H1 (cell line): ENCODE results near the gene PFN2.

ENCODE experiments used
- ATF3 ChIP-seq: IDR thresholded peaks from 2 replicates; pipeline ENCODE4 v1.6.1; 2011; ENCODE audit warnings: low read depth, mild to moderate bottlenecking, low read length; ENCODE audit not compliant: insufficient read depth
- EP300 ChIP-seq, 2 experiments: IDR thresholded peaks; 1 replicate in 1 of 2; 2 replicates in 1 of 2; pipeline ENCODE4 v1.6.1; 2011 to 2012; ENCODE audit warnings: low read depth in 2 of 2, low read length in 2 of 2, mild to moderate bottlenecking in 2 of 2, borderline replicate concordance in 1 of 2, inconsistent platforms in 1 of 2, moderate library complexity in 1 of 2
- EZH2 ChIP-seq: fragments of 200-600 bp; sonication (generic); IDR thresholded peaks from 2 replicates; pipeline ENCODE4 v1.7.1; 2012; ENCODE audit warnings: low read depth, mild to moderate bottlenecking, moderate library complexity, low read length, inconsistent platforms; ENCODE audit not compliant: severe bottlenecking
- MAX ChIP-seq: IDR thresholded peaks from 2 replicates; pipeline ENCODE4 v1.6.1; 2012; ENCODE audit warnings: inconsistent platforms
- POLR2A ChIP-seq, 2 experiments: IDR thresholded peaks; 1 replicate in 1 of 2; 2 replicates in 1 of 2; pipeline ENCODE4 v1.6.1; 2011; ENCODE audit warnings: low read depth in 2 of 2, low read length in 2 of 2, mild to moderate bottlenecking in 2 of 2; ENCODE audit errors: control extremely low read depth in 1 of 2
- RFX5 ChIP-seq: IDR thresholded peaks from 2 replicates; pipeline ENCODE4 v1.6.1; 2011; ENCODE audit warnings: low read depth, low read length, improper control_type of control experiment, borderline replicate concordance
- RNF2 ChIP-seq: fragments of 200-900, 300-1000 bp; sonication (generic); IDR thresholded peaks from 2 replicates; pipeline ENCODE4 v1.7.1; 2016; ENCODE audit warnings: borderline replicate concordance, low read depth, mild to moderate bottlenecking, antibody characterized with exemption, low read length; ENCODE audit not compliant: poor library complexity, severe bottlenecking; ENCODE audit errors: missing control alignments
- TAF1 ChIP-seq: IDR thresholded peaks from 2 replicates; pipeline ENCODE4 v1.6.1; 2011; ENCODE audit warnings: mild to moderate bottlenecking, low read depth, low read length
- TF ChIP-seq, protein P1 (sequence below), 3 experiments: IDR thresholded peaks; 1 replicate in 2 of 3; 2 replicates in 1 of 3; pipeline versions ENCODE4 v1.5.1 to v1.6.1; 2011; ENCODE audit warnings: low read length in 3 of 3, mild to moderate bottlenecking in 3 of 3, inconsistent platforms in 2 of 3, low read depth in 1 of 3, moderate library complexity in 1 of 3; ENCODE audit not compliant: insufficient read depth in 1 of 3; ENCODE audit errors: control extremely low read depth in 1 of 3

DNA sequence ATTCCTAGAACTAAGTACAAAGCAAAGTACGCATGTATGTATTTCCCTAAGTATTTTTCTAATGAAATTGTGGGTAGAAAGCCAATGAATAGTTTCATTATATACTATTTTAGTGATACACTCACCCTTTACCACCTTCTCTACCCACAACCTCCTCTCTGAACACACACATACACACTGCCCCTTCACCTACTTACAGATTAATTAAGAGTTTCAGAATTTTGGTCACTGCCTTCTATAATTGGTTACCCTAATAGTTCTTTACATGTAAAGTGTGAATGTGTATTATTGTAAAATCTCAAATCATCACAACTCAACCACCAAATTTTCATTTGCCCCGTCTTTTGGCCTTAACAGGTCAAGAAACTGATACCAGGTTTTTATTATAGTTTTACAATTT, 7.2 kb downstream of the PFN2 start:
- TF ChIP-seq, protein P1, sequence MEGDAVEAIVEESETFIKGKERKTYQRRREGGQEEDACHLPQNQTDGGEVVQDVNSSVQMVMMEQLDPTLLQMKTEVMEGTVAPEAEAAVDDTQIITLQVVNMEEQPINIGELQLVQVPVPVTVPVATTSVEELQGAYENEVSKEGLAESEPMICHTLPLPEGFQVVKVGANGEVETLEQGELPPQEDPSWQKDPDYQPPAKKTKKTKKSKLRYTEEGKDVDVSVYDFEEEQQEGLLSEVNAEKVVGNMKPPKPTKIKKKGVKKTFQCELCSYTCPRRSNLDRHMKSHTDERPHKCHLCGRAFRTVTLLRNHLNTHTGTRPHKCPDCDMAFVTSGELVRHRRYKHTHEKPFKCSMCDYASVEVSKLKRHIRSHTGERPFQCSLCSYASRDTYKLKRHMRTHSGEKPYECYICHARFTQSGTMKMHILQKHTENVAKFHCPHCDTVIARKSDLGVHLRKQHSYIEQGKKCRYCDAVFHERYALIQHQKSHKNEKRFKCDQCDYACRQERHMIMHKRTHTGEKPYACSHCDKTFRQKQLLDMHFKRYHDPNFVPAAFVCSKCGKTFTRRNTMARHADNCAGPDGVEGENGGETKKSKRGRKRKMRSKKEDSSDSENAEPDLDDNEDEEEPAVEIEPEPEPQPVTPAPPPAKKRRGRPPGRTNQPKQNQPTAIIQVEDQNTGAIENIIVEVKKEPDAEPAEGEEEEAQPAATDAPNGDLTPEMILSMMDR (IDR thresholded peaks at IDR 0.05; ENCODE audit: control extremely low read depth in 1 of 3, insufficient read depth in 1 of 3, low read depth in 1 of 3, low read length in 3 of 3): no peak
- TF ChIP-seq POLR2A (IDR thresholded peaks at IDR 0.05; ENCODE audit: control extremely low read depth in 1 of 2, low read depth in 2 of 2, low read length in 2 of 2): no peak
- TF ChIP-seq RFX5: no peak
- no peak for TF ChIP-seq EZH2
- TF ChIP-seq RNF2: no peak
- no peak for TF ChIP-seq ATF3
- TF ChIP-seq EP300 (IDR thresholded peaks at IDR 0.05; ENCODE audit: borderline replicate concordance in 1 of 2, low read depth in 2 of 2, low read length in 2 of 2): no peak
- no peak for TF ChIP-seq MAX
- no peak for TF ChIP-seq TAF1
